Subcutaneous adipose tissue (tissue), 4 donors: ENCODE results near the gene OTUD5. TPM values are rescaled to one million over a fixed set of nuclear protein-coding genes. Genes with fewer than 3 reads are reported as not detected.

Source experiments
- CTCF ChIP-seq: fragments of 450-650 bp; IDR thresholded peaks from one replicate; pipeline ENCODE4 v1.5.1; 2016; ENCODE audit warnings: low read depth, mild to moderate bottlenecking, control low read depth, antibody characterized with exemption, moderate library complexity
- total RNA-seq, 4 donors: library from RNA; depleted of rRNA; stranded (reverse); fragments of >200 nt; gene quantifications; one replicate each; pipeline ENCODE4 v1.1.0, GENCODE V29; 2016

Gene OTUD5
- total RNA-seq, 4 donors from 2014 or later: 24.0 to 47.5 (median 29.9) TPM

- TF ChIP-seq CTCF: no peak
These were observed 11.7 kb downstream of the OTUD5 start for GRCh38 chrX:48945517-48946348.

GRCh38 chrX:48942895-48943294, 14.5 kb downstream of the OTUD5 start:
- TF ChIP-seq CTCF: no peak

- no peak for TF ChIP-seq CTCF
These were observed 16.9 kb downstream of the OTUD5 start for GRCh38 chrX:48940404-48940955.

- no peak for TF ChIP-seq CTCF
These were observed 17.7 kb downstream of the OTUD5 start for GRCh38 chrX:48939524-48940228.

- TF ChIP-seq CTCF: no peak
These were observed 18.5 kb downstream of the OTUD5 start for GRCh38 chrX:48938721-48939425.

- no peak for TF ChIP-seq CTCF
These were observed 20.1 kb downstream of the OTUD5 start for GRCh38 chrX:48937054-48937907.
